HepG2 (cell line): ENCODE measurements around the gene AGAP1. TPM values are rescaled to one million over a fixed set of nuclear protein-coding genes. Genes with fewer than 3 reads are reported as not detected.

Source experiments
- ATAC-seq: fragments of 200-7000 bp; cut with Tn5 transposase; 3 replicates; pipeline ENCODE4 v1.9.1; 2020; ENCODE audit warnings: mild to moderate bottlenecking, moderate library complexity
- BruUV-seq: library from RNA; stranded (reverse); fragments of 400-500 nt; replicated peaks from 2 replicates; lab custom pipeline; 2021; lab: Mats Ljungman, UMichigan
- CTCF ChIA-PET: fragments of 300-600 bp; formaldehyde crosslinking; extraction: SDS; loops from one replicate; lab custom pipeline; 2021; ENCODE audit warnings: low total read pairs, inconsistent platforms, low intra/inter-chr PET ratio; lab: Yijun Ruan, JAX
- POLR2A ChIA-PET: fragments of 350-600 bp; sonication (Branson Sonifier 250); formaldehyde crosslinking; loops from one replicate; lab custom pipeline; 2020; ENCODE audit warnings: antibody characterized with exemption, inconsistent platforms; lab: Yijun Ruan, JAX
- DNase-seq: peaks from one replicate; pipeline ENCODE4 v3.0.0-alpha.2; 2015; ENCODE audit warnings: low spot score
- FAIRE-seq: peaks from 3 replicates; lab custom pipeline; 2011; peaks lifted over from hg19 to GRCh38; lab: Jason Lieb, UNC
- H2AFZ ChIP-seq: one replicate; pipeline ENCODE4 v1.6.1; 2011; ENCODE audit warnings: low read length, inconsistent platforms
- H3K27ac ChIP-seq: fragments of 300-600 bp; 3 replicates; pipeline ENCODE4 v1.8.0; 2011; ENCODE audit warnings: mixed run types, mild to moderate bottlenecking, mixed read lengths, low read length, inconsistent platforms; ENCODE audit not compliant: insufficient read depth; ENCODE audit errors: extremely low read length
- H3K27me3 ChIP-seq, 2 experiments: fragments of 200-600 bp in 1 of 2; 2 replicates in 1 of 2; 3 replicates in 1 of 2; pipeline versions ENCODE4 v1.6.0 to v1.8.0; 2011; ENCODE audit warnings: low read length in 2 of 2, mild to moderate bottlenecking in 2 of 2, moderate library complexity in 2 of 2, inconsistent platforms in 1 of 2; ENCODE audit not compliant: insufficient read depth in 2 of 2, control insufficient read depth in 1 of 2
- H3K36me3 ChIP-seq, 2 experiments: fragments of 200-600 bp in 1 of 2; replicated peaks in 1 of 2; 2 replicates in 1 of 2; 3 replicates in 1 of 2; pipeline versions ENCODE4 v1.5.1 to v1.8.0; 2011; ENCODE audit warnings: low read length in 2 of 2, inconsistent platforms in 1 of 2; ENCODE audit not compliant: insufficient read depth in 2 of 2, control insufficient read depth in 1 of 2
- H3K4me1 ChIP-seq: 2 replicates; pipeline ENCODE4 v1.5.1; 2012; ENCODE audit warnings: low read length, inconsistent platforms; ENCODE audit not compliant: insufficient read depth
- H3K4me2 ChIP-seq: 2 replicates; pipeline ENCODE4 v1.6.0; 2011; ENCODE audit warnings: low read depth, low read length, inconsistent platforms
- H3K4me3 ChIP-seq, 3 experiments: fragments of 200-600 bp in 1 of 3; sonication (generic), shearing (Covaris generic) in 1 of 3; replicated peaks in 1 of 3; 2 replicates each; pipeline ENCODE4 v1.5.1; 2011 to 2016; ENCODE audit warnings: low read length in 3 of 3, inconsistent platforms in 2 of 3, low read depth in 2 of 3, mild to moderate bottlenecking in 2 of 3, control low read depth in 1 of 3, mixed read lengths in 1 of 3; ENCODE audit not compliant: insufficient read depth in 1 of 3
- H3K79me2 ChIP-seq: one replicate; pipeline ENCODE4 v1.6.1; 2011; ENCODE audit warnings: low read length, inconsistent platforms; ENCODE audit not compliant: insufficient read depth
- H3K9ac ChIP-seq: 2 replicates; pipeline ENCODE4 v1.6.0; 2011; ENCODE audit warnings: mild to moderate bottlenecking, low read depth, low read length, inconsistent platforms; ENCODE audit not compliant: insufficient read depth
- H3K9me3 ChIP-seq: 2 replicates; pipeline ENCODE4 v1.5.1; 2012; ENCODE audit warnings: mild to moderate bottlenecking, low read length
- H4K20me1 ChIP-seq: 2 replicates; pipeline ENCODE4 v1.6.0; 2011; ENCODE audit warnings: inconsistent platforms, mild to moderate bottlenecking, low read length, moderate library complexity; ENCODE audit not compliant: insufficient read depth
- CHD4 ChIP-seq: fragments of 200-600 bp; sonication (generic); IDR thresholded peaks from 2 replicates; pipeline ENCODE4 v1.7.0; 2017; ENCODE audit warnings: mild to moderate bottlenecking, low read length, borderline replicate concordance
- GATA4 ChIP-seq: sonication (generic); IDR thresholded peaks from 2 replicates; pipeline ENCODE4 v1.6.1; 2016; ENCODE audit warnings: antibody characterized with exemption, low read depth, borderline replicate concordance
- GLI4 ChIP-seq: sonication (generic); formaldehyde crosslinking; IDR thresholded peaks from 2 replicates; pipeline ENCODE4 v1.5.1; 2020; ENCODE audit warnings: missing genetic modification reagents, mild to moderate bottlenecking, moderate library complexity, borderline replicate concordance
- RBM39 ChIP-seq: fragments of 200-400 bp; formaldehyde crosslinking; IDR thresholded peaks from one replicate; pipeline ENCODE4 v1.6.1; 2018; ENCODE audit warnings: antibody characterized with exemption, mild to moderate bottlenecking, low read depth, low read length; ENCODE audit not compliant: poor library complexity, severe bottlenecking
- SRSF4 ChIP-seq: fragments of 200-400 bp; formaldehyde crosslinking; IDR thresholded peaks from one replicate; pipeline ENCODE4 v1.6.1; 2018; ENCODE audit warnings: mild to moderate bottlenecking, low read depth, low read length, moderate library complexity; ENCODE audit not compliant: poor library complexity, severe bottlenecking
- STAT5B ChIP-seq: sonication (generic); formaldehyde crosslinking; IDR thresholded peaks from 2 replicates; pipeline ENCODE4 v1.4.0; 2020; ENCODE audit warnings: missing genetic modification reagents
- ZBED4 ChIP-seq: sonication (generic); formaldehyde crosslinking; IDR thresholded peaks from 2 replicates; pipeline ENCODE4 v1.4.0; 2020; ENCODE audit warnings: missing genetic modification reagents, borderline replicate concordance
- ZBTB4 ChIP-seq: sonication (generic); formaldehyde crosslinking; IDR thresholded peaks from 2 replicates; pipeline ENCODE4 v1.4.0; 2020; ENCODE audit warnings: missing genetic modification reagents, mild to moderate bottlenecking, borderline replicate concordance
- ZNF17 ChIP-seq: sonication (generic); formaldehyde crosslinking; IDR thresholded peaks from 2 replicates; pipeline ENCODE4 v1.5.0; 2020; ENCODE audit warnings: mild to moderate bottlenecking, missing genetic modification reagents
- ZNF660 ChIP-seq: sonication (generic); formaldehyde crosslinking; IDR thresholded peaks from 2 replicates; pipeline ENCODE4 v1.5.1; 2020; ENCODE audit warnings: mild to moderate bottlenecking, low read depth, missing genetic modification reagents, borderline replicate concordance
- ZNF782 ChIP-seq: sonication (generic); formaldehyde crosslinking; IDR thresholded peaks from 2 replicates; pipeline ENCODE4 v1.4.0; 2020; ENCODE audit warnings: missing genetic modification reagents, mild to moderate bottlenecking, borderline replicate concordance
- WGBS: methylation state at CpG from one replicate; pipeline ENCODE4 v1.1.6; 2017; ENCODE audit warnings: low lambda C conversion rate; 5-methylcytosine and 5-hydroxymethylcytosine counted together
- in situ Hi-C: cut with HindIII; loops from 2 replicates; pipeline ENCODE4 v1.10.0; 2017; ENCODE audit warnings: low pct_unique_long_range_greater_than_20kb; ENCODE audit not compliant: extremely low pct_ligation_motif_present
- intact Hi-C: fragments of 100-400 bp; cut with micrococcal nuclease; formaldehyde crosslinking; loops from one replicate; pipeline ENCODE4 v1.10.0; 2022; ENCODE audit not compliant: unreplicated experiment
- polyA plus RNA-seq, 8 experiments: library from polyadenylated mRNA; depleted of rRNA in 3 of 8; stranded (reverse) in 7 of 8; unstranded in 1 of 8; fragments of >200 nt; fragmentation: Illumina TruSeq in 4 of 8; extraction: Trizol in 4 of 8; gene quantifications; 2 replicates each; pipeline versions ENCODE4 v1.2.1 to v1.2.3, GENCODE V29; 2011 to 2016; ENCODE audit warnings: low read depth in 4 of 8, missing spikeins in 1 of 8, mixed read lengths in 1 of 8; ENCODE audit not compliant: insufficient read depth in 1 of 8
- total RNA-seq, 5 experiments: library from RNA; depleted of rRNA; stranded (reverse); fragments of >200 nt; fragmentation: Illumina TruSeq; extraction: Trizol; gene quantifications; 2 replicates each; pipeline ENCODE4 v1.2.3, GENCODE V29; 2016; ENCODE audit warnings: low read depth in 1 of 5
- TF ChIP-seq, protein P1 (sequence below): sonication (generic); formaldehyde crosslinking; IDR thresholded peaks from 2 replicates; pipeline ENCODE4 v1.8.0; 2022; ENCODE audit warnings: missing genetic modification reagents, mild to moderate bottlenecking, borderline replicate concordance

AGAP1 gene
- total and polyA plus RNA-seq, 2 of the 13 experiments (the other 11 are each of a cell fraction or from before 2014, with no cell fraction given), result 21.2 to 32.7 TPM

DNA sequence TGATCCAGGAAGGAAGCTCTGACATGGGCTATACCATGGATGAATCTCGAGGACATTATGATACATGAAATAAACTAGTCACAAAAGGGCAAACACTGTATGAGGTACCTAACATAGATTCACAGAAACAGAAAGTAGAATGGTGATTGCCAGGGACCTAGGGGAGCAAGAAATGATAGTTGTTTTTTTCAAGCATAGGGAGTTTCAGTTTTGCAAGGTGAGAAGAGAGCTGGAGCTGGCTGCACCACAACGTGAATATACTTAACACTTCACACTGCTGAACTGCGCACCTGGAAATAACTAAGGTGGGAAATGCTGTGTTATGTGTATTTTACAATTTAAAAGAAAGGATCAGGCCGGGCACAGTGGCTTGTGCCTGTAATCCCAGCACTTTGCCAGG, 13.2 kb upstream of the AGAP1 start:
- Histone ChIP-seq H4K20me1 (no peaks in the 10 kb centered on the region), H3K4me2 (no peak overlapping the region), H3K4me1 (peaks cover 12% of the 10 kb centered on the region; the same call in 1 of the 2 replicates), H3K9ac (no peak overlapping the region), H3K9me3 (peaks cover 5% of the 10 kb centered on the region; the same call in 1 of the 2 replicates), H2AFZ (no peak overlapping the region), H3K79me2 (no peaks in the 10 kb centered on the region), H3K4me3 (no peak overlapping the region), H3K36me3 (no peaks in the 10 kb centered on the region), H3K27me3 (peaks cover 0 to 12% of the 10 kb centered on the region in 2 experiments; a peak in 1 of 5 replicates), H3K27ac (no peak overlapping the region)
- WGBS, result 40% methylated on average over 4 of the region's 4 CpGs
- no TSS peak for BruUV-seq
- no peak for FAIRE-seq
- POLR2A ChIA-PET, result no interaction called here
- in situ Hi-C loops, result no loop called here
- CTCF ChIA-PET, result no interaction called here
- TF ChIP-seq GATA4, result no peak
- no peak for TF ChIP-seq STAT5B (CRISPR knock-in tag)
- TF ChIP-seq, protein P1, sequence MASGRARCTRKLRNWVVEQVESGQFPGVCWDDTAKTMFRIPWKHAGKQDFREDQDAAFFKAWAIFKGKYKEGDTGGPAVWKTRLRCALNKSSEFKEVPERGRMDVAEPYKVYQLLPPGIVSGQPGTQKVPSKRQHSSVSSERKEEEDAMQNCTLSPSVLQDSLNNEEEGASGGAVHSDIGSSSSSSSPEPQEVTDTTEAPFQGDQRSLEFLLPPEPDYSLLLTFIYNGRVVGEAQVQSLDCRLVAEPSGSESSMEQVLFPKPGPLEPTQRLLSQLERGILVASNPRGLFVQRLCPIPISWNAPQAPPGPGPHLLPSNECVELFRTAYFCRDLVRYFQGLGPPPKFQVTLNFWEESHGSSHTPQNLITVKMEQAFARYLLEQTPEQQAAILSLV (CRISPR knock-in tag), result no peak
- TF ChIP-seq ZBTB4 (CRISPR knock-in tag), result no peak
- TF ChIP-seq RBM39, result no peak
- TF ChIP-seq ZNF782, result no peak
- TF ChIP-seq ZNF660 (CRISPR knock-in tag), result no peak
- no peak for TF ChIP-seq SRSF4
- TF ChIP-seq ZBED4 (CRISPR knock-in tag), result no peak
- TF ChIP-seq GLI4 (CRISPR knock-in tag), result no peak
- TF ChIP-seq CHD4, result no peak
- no peak for TF ChIP-seq ZNF17 (CRISPR knock-in tag)
- DNase-seq, result no peak
- intact Hi-C loops, result no loop called here
- no peak for ATAC-seq
